SK-N-SH treated with all-trans-retinoic acid at 6 μM for 48 hours (cell line): Measurements from ENCODE around the gene CDK6.

Source experiments
- ARNTL ChIP-seq: fragments of 450-650 bp; formaldehyde crosslinking; IDR thresholded peaks from 2 replicates; pipeline ENCODE4 v1.5.0; 2020; ENCODE audit warnings: low read depth, mild to moderate bottlenecking, moderate library complexity, borderline replicate concordance
- GLIS3 ChIP-seq: fragments of 250-450 bp; sonication (Bioruptor Pico); IDR thresholded peaks from 2 replicates; pipeline ENCODE4 v1.5.0; 2020; ENCODE audit warnings: mild to moderate bottlenecking, moderate library complexity
- ISL1 ChIP-seq: fragments of 250-450 bp; sonication (Bioruptor Pico); IDR thresholded peaks from 2 replicates; pipeline ENCODE4 v2.1.2; 2022; ENCODE audit warnings: mild to moderate bottlenecking, moderate library complexity
- POU6F1 ChIP-seq: fragments of 250-450 bp; sonication (Bioruptor Pico); IDR thresholded peaks from 2 replicates; pipeline ENCODE4 v1.8.0; 2021; ENCODE audit warnings: low read depth, mild to moderate bottlenecking, moderate library complexity, borderline replicate concordance
- RARB ChIP-seq: fragments of 250-450 bp; sonication (Bioruptor Pico); IDR thresholded peaks from 2 replicates; pipeline ENCODE4 v1.8.0; 2021; ENCODE audit warnings: mild to moderate bottlenecking, moderate library complexity
- TCF4 ChIP-seq: fragments of 250-450 bp; sonication (Bioruptor Pico); IDR thresholded peaks from 2 replicates; pipeline ENCODE4 v1.8.0; 2021; ENCODE audit warnings: mild to moderate bottlenecking, moderate library complexity, borderline replicate concordance
- TSHZ2 ChIP-seq: fragments of 250-450 bp; sonication (Bioruptor Pico); IDR thresholded peaks from 2 replicates; pipeline ENCODE4 v1.5.0; 2020; ENCODE audit warnings: mild to moderate bottlenecking, moderate library complexity
- ZFP3 ChIP-seq: fragments of 250-450 bp; sonication (Bioruptor Pico); IDR thresholded peaks from 2 replicates; pipeline ENCODE4 v1.5.0; 2020; ENCODE audit warnings: mild to moderate bottlenecking, moderate library complexity
- ZNF8 ChIP-seq: fragments of 450-650 bp; formaldehyde crosslinking; IDR thresholded peaks from 2 replicates; pipeline ENCODE4 v1.5.0; 2020; ENCODE audit warnings: mild to moderate bottlenecking, moderate library complexity
- TF ChIP-seq, protein P1 (sequence below): fragments of 250-450 bp; sonication (Bioruptor Pico); IDR thresholded peaks from 2 replicates; pipeline ENCODE4 v1.8.0; 2020; ENCODE audit warnings: mild to moderate bottlenecking, moderate library complexity, borderline replicate concordance
- TF ChIP-seq, protein P2 (sequence below): fragments of 250-450 bp; sonication (Bioruptor Pico); IDR thresholded peaks from 2 replicates; pipeline ENCODE4 v1.5.1; 2020; ENCODE audit warnings: low read depth, mild to moderate bottlenecking, moderate library complexity

DNA sequence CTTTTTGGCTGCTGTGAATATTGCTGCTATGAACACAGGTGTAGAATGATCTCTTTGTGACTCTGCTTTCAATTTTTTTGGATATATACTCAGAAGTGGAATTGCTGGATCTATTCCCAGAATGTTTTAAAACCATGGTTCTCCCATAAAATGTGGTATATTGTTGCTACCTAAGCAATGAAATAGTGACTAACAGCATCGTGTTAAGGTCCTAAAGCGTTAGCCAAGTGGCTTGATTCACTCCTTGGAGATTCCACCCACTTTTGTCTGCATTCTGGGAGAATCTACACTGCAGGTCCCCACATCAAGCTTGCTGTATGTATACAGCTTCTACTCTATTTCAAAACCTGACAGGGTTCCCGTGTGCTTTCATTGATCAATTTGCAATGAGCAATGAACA lies 105.6 kb downstream of the CDK6 start:
- TF ChIP-seq, protein P1, sequence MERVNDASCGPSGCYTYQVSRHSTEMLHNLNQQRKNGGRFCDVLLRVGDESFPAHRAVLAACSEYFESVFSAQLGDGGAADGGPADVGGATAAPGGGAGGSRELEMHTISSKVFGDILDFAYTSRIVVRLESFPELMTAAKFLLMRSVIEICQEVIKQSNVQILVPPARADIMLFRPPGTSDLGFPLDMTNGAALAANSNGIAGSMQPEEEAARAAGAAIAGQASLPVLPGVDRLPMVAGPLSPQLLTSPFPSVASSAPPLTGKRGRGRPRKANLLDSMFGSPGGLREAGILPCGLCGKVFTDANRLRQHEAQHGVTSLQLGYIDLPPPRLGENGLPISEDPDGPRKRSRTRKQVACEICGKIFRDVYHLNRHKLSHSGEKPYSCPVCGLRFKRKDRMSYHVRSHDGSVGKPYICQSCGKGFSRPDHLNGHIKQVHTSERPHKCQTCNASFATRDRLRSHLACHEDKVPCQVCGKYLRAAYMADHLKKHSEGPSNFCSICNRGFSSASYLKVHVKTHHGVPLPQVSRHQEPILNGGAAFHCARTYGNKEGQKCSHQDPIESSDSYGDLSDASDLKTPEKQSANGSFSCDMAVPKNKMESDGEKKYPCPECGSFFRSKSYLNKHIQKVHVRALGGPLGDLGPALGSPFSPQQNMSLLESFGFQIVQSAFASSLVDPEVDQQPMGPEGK (CRISPR knock-in tag) = no peak
- TF ChIP-seq, protein P2, sequence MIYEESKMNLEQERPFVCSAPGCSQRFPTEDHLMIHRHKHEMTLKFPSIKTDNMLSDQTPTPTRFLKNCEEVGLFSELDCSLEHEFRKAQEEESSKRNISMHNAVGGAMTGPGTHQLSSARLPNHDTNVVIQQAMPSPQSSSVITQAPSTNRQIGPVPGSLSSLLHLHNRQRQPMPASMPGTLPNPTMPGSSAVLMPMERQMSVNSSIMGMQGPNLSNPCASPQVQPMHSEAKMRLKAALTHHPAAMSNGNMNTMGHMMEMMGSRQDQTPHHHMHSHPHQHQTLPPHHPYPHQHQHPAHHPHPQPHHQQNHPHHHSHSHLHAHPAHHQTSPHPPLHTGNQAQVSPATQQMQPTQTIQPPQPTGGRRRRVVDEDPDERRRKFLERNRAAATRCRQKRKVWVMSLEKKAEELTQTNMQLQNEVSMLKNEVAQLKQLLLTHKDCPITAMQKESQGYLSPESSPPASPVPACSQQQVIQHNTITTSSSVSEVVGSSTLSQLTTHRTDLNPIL (CRISPR knock-in tag) = no peak
- no peak for TF ChIP-seq POU6F1 (CRISPR knock-in tag)
- TF ChIP-seq GLIS3 (CRISPR knock-in tag) = no peak
- no peak for TF ChIP-seq ZFP3 (CRISPR knock-in tag)
- no peak for TF ChIP-seq ISL1 (CRISPR knock-in tag)
- no peak for TF ChIP-seq TSHZ2 (CRISPR knock-in tag)
- no peak for TF ChIP-seq ARNTL (CRISPR knock-in tag)
- no peak for TF ChIP-seq RARB
- no peak for TF ChIP-seq ZNF8 (CRISPR knock-in tag)
- no peak for TF ChIP-seq TCF4 (CRISPR knock-in tag)
